NT2/D1 (cell line): ENCODE data around the gene SYNDIG1.

ENCODE experiments used
- DNase-seq: peaks from one replicate; pipeline ENCODE4 v3.0.0-alpha.2; 2011; ENCODE audit warnings: low read depth, low spot score
- H3K27me3 ChIP-seq: 2 replicates; pipeline ENCODE4 v1.6.0; 2011; ENCODE audit warnings: mild to moderate bottlenecking; ENCODE audit not compliant: insufficient read length, insufficient read depth
- H3K36me3 ChIP-seq: 2 replicates; pipeline ENCODE4 v1.6.1; 2011; ENCODE audit warnings: mild to moderate bottlenecking, low read length, mixed read lengths; ENCODE audit not compliant: insufficient read depth, insufficient read length
- H3K4me1 ChIP-seq: 2 replicates; pipeline ENCODE4 v1.5.1; 2011; ENCODE audit not compliant: insufficient read depth, insufficient read length
- H3K4me3 ChIP-seq: 2 replicates; pipeline ENCODE4 v1.5.1; 2011; ENCODE audit warnings: low read depth; ENCODE audit not compliant: insufficient read length
- H3K9ac ChIP-seq: 2 replicates; pipeline ENCODE4 v1.6.0; 2011; ENCODE audit warnings: low read depth; ENCODE audit not compliant: insufficient read length
- H3K9me3 ChIP-seq: 2 replicates; pipeline ENCODE4 v1.5.1; 2011; ENCODE audit warnings: mild to moderate bottlenecking, low read length; ENCODE audit not compliant: insufficient read depth
- SUZ12 ChIP-seq: IDR thresholded peaks from 2 replicates; pipeline ENCODE4 v1.6.1; 2011; ENCODE audit not compliant: insufficient read length, insufficient read depth; ENCODE audit errors: extremely low read depth
- YY1 ChIP-seq: IDR thresholded peaks from 2 replicates; pipeline ENCODE4 v1.6.1; 2011; ENCODE audit not compliant: insufficient read length, insufficient read depth
- ZNF274 ChIP-seq: IDR thresholded peaks from 2 replicates; pipeline ENCODE4 v1.6.1; 2011; ENCODE audit warnings: mild to moderate bottlenecking, low read depth, low read length

Gene SYNDIG1

DNA sequence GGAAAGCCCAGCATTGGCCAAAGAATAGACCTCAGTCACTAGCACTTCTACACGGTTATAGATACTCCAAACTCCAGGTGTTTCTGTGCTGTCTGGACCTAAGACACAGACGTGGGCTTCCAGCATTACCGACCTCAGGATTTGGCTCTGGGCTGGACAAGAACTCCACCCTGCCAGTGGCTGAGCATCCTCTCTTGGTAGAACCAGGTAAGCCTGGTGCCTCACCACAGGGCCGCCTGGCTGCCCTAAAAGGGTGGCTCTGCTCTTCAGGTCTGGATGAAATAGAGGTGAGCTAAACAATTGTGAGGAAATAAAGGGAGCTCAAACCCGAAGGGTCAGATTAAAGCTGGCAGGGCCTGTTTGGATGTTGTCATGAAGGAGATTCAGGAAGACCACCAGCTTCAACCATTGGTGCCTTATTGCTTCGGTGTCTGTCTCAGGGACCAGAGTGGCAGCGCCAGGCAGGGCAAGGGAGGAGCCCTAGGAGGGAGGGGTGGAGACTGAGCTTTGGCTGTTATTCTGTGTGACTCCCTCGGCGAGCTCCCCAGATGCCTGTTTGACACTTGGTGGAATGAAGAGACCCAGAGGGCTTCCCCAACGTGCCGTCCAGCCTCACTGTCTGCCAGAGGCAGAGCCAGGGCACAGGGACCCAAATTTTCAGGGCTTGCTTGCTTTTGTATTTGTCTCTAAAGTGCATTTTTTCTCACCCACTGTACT is 8.6 kb downstream of the SYNDIG1 start:
- no peak overlapping the region for H3K4me3 ChIP-seq
- H3K9me3 ChIP-seq = no peaks in the 10 kb centered on the region
- H3K36me3 ChIP-seq = peaks cover 2% of the 10 kb centered on the region
- DNase-seq = no peak
- TF ChIP-seq ZNF274 (no peak), YY1 (no peak), SUZ12 (no peak)
- H3K4me1 ChIP-seq = peaks cover 8% of the 10 kb centered on the region
- no peak overlapping the region for H3K9ac ChIP-seq
- H3K27me3 ChIP-seq = no peaks in the 10 kb centered on the region

DNA sequence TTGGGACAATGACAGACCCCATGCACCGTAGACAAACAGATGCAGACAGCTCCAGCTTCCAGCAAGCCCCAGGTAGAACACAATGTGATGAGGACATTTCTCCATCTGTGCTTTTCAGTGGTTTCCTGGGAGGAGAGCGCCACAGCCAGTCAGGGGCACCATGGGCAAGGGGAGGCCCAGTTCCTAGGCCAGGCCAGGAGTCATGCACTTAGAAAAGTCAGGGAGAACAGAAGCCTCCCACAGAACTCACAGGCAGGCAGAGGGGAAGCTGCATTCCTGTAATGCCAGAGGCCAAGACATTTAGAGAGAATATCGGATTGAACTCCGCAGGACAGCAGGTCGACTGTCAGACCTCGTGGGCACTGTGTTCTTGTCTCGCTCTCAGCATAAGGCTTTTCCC is 9.2 kb downstream of the SYNDIG1 start:
- H3K4me1 ChIP-seq = peaks cover 8% of the 10 kb centered on the region
- H3K9ac ChIP-seq = no peak overlapping the region
- H3K27me3 ChIP-seq = no peaks in the 10 kb centered on the region
- H3K9me3 ChIP-seq = no peaks in the 10 kb centered on the region
- TF ChIP-seq SUZ12 (no peak), YY1 (no peak), ZNF274 (no peak)
- no peak overlapping the region for H3K4me3 ChIP-seq
- peaks cover 2% of the 10 kb centered on the region for H3K36me3 ChIP-seq
- DNase-seq = no peak

DNA sequence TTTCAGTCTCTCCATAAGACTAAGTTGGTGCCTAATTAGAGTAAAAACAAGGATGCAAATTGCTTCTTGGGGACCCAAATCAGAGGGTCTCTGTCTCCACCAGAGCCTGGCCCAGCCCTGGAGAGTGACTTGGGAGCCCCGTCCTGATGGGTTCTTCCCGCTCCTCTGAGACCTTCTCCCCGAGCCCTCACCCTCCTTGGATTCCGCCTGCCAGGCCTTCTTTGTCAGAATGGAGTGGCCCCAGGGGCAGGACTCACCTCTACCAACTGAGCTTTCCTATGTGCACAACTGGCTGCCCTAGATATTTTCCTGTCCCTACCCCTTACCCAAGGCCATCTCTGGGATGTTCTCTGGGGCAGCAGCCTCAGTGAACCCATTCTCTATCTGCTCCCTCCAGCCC is 9.7 kb downstream of the SYNDIG1 start:
- TF ChIP-seq YY1 (no peak), SUZ12 (no peak), ZNF274 (no peak)
- no peak overlapping the region for H3K9ac ChIP-seq
- peaks cover 2% of the 10 kb centered on the region for H3K36me3 ChIP-seq
- no peaks in the 10 kb centered on the region for H3K27me3 ChIP-seq
- H3K4me3 ChIP-seq = no peak overlapping the region
- H3K9me3 ChIP-seq = no peaks in the 10 kb centered on the region
- H3K4me1 ChIP-seq = peaks cover 8% of the 10 kb centered on the region
- no peak for DNase-seq

DNA sequence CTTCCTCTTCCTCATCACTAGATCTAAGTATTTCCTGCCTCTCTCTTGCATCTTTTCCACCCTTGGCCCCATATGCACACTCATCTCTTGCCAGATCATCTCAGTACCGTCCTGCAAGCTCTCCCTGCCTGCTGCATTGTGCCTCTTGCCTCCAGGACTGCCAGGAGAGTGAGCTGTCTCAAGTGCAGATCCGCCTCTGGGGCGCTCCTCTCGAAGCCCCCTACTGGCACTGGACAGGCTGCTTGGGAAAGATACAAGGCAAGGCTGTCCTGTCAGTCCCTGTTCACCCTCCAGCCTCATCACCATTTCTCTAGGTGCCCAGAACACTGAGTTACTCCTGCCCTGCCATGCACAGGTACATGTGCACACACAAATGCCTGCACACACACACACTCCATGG is 10.2 kb downstream of the SYNDIG1 start:
- Histone ChIP-seq H3K9ac (no peak overlapping the region), H3K4me1 (peaks cover 8% of the 10 kb centered on the region), H3K4me3 (no peak overlapping the region), H3K27me3 (no peaks in the 10 kb centered on the region), H3K36me3 (peaks cover 2% of the 10 kb centered on the region), H3K9me3 (no peaks in the 10 kb centered on the region)
- TF ChIP-seq SUZ12 (no peak), YY1 (no peak), ZNF274 (no peak)
- no peak for DNase-seq

DNA sequence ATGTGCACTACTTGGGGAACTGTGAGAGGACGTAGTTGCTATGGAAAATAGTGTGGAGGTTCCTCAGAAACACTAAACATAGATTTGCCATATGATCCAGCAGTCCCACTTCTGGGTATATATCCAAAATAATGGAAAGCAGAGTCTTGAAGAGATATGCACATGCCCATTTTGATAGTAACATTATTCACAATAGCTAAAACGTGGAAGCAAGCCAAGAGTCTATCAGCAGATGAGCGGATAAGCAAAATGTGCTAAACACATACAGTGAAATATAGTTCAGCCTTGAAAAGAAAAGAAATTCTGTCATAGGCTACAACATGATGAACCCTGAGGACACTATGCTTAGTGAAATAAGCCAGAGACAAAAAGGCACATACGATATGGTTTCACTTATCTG is 11.1 kb downstream of the SYNDIG1 start:
- Histone ChIP-seq H3K4me3 (no peak overlapping the region), H3K4me1 (peaks cover 8% of the 10 kb centered on the region), H3K36me3 (peaks cover 2% of the 10 kb centered on the region), H3K27me3 (no peaks in the 10 kb centered on the region), H3K9ac (no peak overlapping the region), H3K9me3 (no peaks in the 10 kb centered on the region)
- no peak for TF ChIP-seq YY1
- TF ChIP-seq SUZ12 = no peak
- no peak for TF ChIP-seq ZNF274
- no peak for DNase-seq

DNA sequence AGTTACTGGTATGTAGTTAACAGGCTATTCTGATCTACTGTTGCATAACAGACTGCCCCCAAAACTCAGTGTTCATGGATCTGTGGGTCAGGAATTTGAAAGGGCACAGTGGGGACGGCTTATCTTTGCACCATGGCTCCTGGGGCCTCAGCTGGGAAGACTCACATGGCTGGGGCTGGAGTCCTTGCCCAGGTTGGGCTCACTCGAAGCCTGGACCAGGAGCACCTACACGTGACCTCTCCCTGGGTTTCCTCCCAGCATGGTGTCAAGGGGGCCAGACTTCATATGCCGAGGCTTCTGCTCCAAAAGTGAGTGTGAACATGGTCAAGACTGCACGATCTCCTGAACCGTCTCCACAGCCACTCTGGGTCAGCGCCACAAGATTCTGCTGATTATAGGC is 11.7 kb downstream of the SYNDIG1 start:
- no peak for DNase-seq
- Histone ChIP-seq H3K9ac (no peak overlapping the region), H3K36me3 (peaks cover 2% of the 10 kb centered on the region), H3K4me3 (no peak overlapping the region), H3K9me3 (no peaks in the 10 kb centered on the region), H3K27me3 (no peaks in the 10 kb centered on the region), H3K4me1 (peaks cover 8% of the 10 kb centered on the region)
- TF ChIP-seq SUZ12 = no peak
- TF ChIP-seq ZNF274 = no peak
- TF ChIP-seq YY1 = no peak

DNA sequence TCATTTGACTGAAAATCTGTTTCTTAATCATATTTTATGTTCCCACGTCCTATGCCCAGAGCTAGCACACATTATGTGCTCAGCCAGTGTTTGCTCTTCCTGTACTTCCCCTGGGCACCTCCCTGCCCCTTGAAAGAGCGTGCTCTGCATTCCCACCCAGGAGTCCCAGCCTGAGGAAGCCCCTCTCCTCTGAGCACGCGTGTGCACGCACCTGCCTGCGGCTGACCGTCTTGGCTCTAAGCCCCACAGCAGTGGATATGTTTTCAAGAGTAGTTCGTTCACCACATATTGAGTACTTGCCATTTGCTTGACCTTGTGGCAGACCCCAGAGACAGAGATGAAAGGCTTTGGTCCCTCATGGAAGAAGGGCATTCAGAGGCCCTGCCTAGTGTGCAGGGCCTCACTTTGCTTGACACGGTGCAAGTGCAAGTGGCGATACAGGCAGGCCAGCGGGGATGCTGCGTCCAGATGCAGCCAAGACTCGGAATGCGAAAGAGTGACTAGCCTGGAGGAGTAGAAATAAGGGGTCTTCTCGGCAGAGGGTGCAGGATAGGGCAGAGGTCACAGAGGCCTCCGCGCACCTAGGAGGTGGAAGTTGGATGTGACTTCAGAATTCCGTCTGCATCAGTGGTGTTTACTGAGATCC is 14.1 kb downstream of the SYNDIG1 start:
- H3K9me3 ChIP-seq = no peaks in the 10 kb centered on the region
- peaks cover 5% of the 10 kb centered on the region for H3K4me1 ChIP-seq
- TF ChIP-seq YY1 (no peak), ZNF274 (no peak), SUZ12 (no peak)
- H3K27me3 ChIP-seq = no peaks in the 10 kb centered on the region
- H3K9ac ChIP-seq = no peak overlapping the region
- peaks cover 8% of the 10 kb centered on the region for H3K36me3 ChIP-seq
- H3K4me3 ChIP-seq = no peak overlapping the region
- no peak for DNase-seq
